HG03280 (cell line): ENCODE results near the gene SEPTIN5.

Experiments
- ATAC-seq: cut with Tn5 transposase; IDR thresholded peaks from one replicate; pipeline ENCODE4 v1.9.1; 2021; ENCODE audit warnings: mild to moderate bottlenecking, moderate library complexity; ENCODE audit not compliant: unreplicated experiment

The SEPTIN5 gene

GRCh38 chr22:19769393-19769715 is 55.1 kb downstream of the SEPTIN5 start:
- no peak for ATAC-seq

- ATAC-seq = no peak
Measured at GRCh38 chr22:19770349-19771220, 56.3 kb downstream of the SEPTIN5 start.

GRCh38 chr22:19772422-19772672 is 58.0 kb downstream of the SEPTIN5 start:
- ATAC-seq = no peak
